ENCODE results near the gene ING5.

DNA sequence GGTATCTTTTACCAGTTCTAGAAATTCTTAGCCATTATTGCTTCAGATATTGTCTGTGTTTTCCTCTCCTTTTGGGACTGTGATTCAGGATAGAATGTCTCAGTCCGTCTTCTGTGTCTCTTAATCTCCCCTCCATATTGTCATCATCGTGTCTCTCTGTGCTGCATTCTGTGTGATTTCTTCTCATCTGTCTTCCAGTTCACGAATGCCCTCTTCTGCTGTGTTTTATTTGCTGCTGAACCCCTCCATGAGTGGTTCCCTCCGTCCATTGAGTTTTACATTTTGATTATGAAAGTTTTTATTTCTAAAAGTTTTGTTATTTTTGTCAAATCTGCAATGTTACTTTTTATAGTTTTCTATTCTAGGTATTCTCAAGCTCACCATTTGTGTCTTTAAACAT is 44.2 kb downstream of the ING5 start:
- TF ChIP-seq, protein P1, sequence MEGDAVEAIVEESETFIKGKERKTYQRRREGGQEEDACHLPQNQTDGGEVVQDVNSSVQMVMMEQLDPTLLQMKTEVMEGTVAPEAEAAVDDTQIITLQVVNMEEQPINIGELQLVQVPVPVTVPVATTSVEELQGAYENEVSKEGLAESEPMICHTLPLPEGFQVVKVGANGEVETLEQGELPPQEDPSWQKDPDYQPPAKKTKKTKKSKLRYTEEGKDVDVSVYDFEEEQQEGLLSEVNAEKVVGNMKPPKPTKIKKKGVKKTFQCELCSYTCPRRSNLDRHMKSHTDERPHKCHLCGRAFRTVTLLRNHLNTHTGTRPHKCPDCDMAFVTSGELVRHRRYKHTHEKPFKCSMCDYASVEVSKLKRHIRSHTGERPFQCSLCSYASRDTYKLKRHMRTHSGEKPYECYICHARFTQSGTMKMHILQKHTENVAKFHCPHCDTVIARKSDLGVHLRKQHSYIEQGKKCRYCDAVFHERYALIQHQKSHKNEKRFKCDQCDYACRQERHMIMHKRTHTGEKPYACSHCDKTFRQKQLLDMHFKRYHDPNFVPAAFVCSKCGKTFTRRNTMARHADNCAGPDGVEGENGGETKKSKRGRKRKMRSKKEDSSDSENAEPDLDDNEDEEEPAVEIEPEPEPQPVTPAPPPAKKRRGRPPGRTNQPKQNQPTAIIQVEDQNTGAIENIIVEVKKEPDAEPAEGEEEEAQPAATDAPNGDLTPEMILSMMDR (IDR thresholded peaks at IDR 0.05) = no peak
- TF ChIP-seq POLR2AphosphoS5 (IDR thresholded peaks at IDR 0.05) (no peak), POLR2A (IDR thresholded peaks at IDR 0.05; ENCODE audit: low read depth) (no peak), EP300 (IDR thresholded peaks at IDR 0.05) (no peak)
